Stimulated activated memory B cell treated with anti-CD40 and anti-IgM and Interleukin-4, amounts not matched to agents 10 μg/mL and 1 μg/mL and 100 μg/mL, for 72 hours (primary cell): Measurements from ENCODE around the gene STRA6.

Experiments used
- ATAC-seq: fragments of 150-1000 bp; cut with Tn5 transposase; 2 replicates; pipeline ENCODE4 v1.10.0; 2021
- H3K27ac Mint-ChIP-seq: one replicate; pipeline ENCODE4 v1.8.0; 2022; ENCODE audit warnings: mild to moderate bottlenecking, mixed read lengths
- H3K27me3 Mint-ChIP-seq: one replicate; pipeline ENCODE4 v1.8.0; 2022; ENCODE audit warnings: mixed read lengths
- H3K36me3 Mint-ChIP-seq: one replicate; pipeline ENCODE4 v1.8.0; 2022; ENCODE audit warnings: mixed read lengths
- H3K4me1 Mint-ChIP-seq: one replicate; pipeline ENCODE4 v1.8.0; 2022; ENCODE audit warnings: mixed read lengths
- H3K4me3 Mint-ChIP-seq: one replicate; pipeline ENCODE4 v1.8.0; 2022; ENCODE audit warnings: mild to moderate bottlenecking, moderate library complexity, mixed read lengths
- H3K9me3 Mint-ChIP-seq: one replicate; pipeline ENCODE4 v1.8.0; 2022; ENCODE audit warnings: mixed read lengths

Gene STRA6

GRCh38 chr15:74182131-74182530 is 20.5 kb downstream of the STRA6 start:
- no peaks in the 10 kb centered on the region for H3K9me3 Mint-ChIP-seq
- peaks cover 60% of the 10 kb centered on the region for H3K27me3 Mint-ChIP-seq
- no peaks in the 10 kb centered on the region for H3K36me3 Mint-ChIP-seq
- H3K27ac Mint-ChIP-seq, result no peak overlapping the region
- no peak for ATAC-seq
- no peak overlapping the region for H3K4me3 Mint-ChIP-seq
- peaks cover 10% of the 10 kb centered on the region for H3K4me1 Mint-ChIP-seq

DNA sequence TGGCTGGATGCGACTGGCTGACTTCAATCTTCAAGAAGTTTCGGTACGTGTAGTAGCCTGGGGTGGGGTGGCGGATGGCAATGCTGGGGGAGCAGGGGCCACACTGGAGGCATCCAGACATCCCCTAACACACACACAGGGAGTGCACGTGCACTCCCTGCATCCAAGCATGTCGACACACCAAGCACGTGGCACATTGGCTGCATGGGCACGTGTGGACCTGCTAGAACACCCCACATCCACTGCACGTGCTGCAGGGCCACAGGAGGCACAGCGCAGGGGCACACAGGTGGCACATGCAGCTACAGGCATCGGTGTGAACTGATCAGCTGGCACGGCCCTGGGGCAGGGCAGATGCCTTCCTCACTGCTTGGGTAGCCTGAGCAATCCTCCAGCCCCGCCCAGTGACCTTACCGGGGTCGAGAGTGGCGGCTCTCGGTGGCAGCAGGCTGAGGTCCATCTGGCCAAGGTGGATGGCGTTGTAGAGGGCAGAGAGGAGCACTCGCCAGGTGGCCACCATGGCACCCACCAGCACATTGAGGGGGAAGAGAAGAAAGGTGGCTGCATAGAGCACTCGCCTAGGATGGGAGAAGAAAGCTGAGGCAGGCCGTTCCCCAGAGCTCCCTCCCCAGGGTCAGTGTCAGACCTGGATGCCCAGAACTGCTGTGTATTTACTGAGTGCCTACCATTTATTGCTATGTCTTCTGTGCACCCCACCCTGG is 21.5 kb downstream of the STRA6 start:
- Mint-ChIP-seq H3K9me3 (no peaks in the 10 kb centered on the region), H3K4me1 (peaks cover 10% of the 10 kb centered on the region), H3K27me3 (peaks cover 71% of the 10 kb centered on the region), H3K4me3 (no peak overlapping the region), H3K36me3 (no peaks in the 10 kb centered on the region), H3K27ac (no peak overlapping the region)
- no peak for ATAC-seq

- H3K27ac Mint-ChIP-seq, result no peak overlapping the region
Measured at GRCh38 chr15:74179983-74180880, 22.4 kb downstream of the STRA6 start.

DNA sequence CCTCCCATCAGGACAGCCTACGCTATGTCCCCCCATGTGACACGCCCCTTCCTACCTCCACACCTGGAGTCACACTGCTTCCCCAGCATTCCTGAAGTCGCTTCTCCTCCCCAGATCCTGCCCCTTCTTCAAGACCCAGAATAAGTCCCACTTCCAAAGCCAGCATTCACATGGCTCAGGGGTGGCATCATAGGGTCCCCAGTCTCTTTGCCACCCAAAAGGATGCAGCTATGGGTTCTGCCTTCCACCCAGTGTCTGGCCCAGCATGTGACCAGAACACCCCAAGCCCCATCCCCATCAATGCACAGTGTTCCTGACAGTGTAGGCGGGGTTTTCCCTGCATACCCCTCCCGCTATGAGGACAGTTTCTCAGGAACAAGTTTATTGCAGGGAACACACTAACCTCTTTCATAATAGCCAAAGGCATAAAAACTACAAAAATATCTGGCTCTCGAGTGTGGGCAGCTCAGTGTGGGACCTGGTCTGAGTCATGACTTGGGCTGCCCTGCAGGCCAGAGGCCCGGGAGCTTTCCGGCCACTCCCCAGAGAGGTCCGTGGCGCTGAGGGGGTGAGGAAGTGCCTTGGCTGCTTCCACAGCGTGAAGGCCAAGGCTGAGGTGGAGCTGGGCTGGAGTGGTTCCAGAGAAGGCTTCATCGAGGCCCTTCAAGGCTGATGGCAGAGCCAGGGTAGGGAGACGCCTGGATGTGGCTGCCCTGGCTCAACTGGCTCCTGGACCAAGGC is 23.3 kb downstream of the STRA6 start:
- Mint-ChIP-seq H3K27me3 (peaks cover 76% of the 10 kb centered on the region), H3K9me3 (no peaks in the 10 kb centered on the region), H3K36me3 (no peaks in the 10 kb centered on the region), H3K4me1 (peaks cover 10% of the 10 kb centered on the region), H3K27ac (no peak overlapping the region), H3K4me3 (no peak overlapping the region)
- ATAC-seq, result no peak

More at GRCh38 chr15:74179983-74180880, 22.4 kb downstream of the STRA6 start:
- no peak overlapping the region for H3K4me3 Mint-ChIP-seq
- peaks cover 78% of the 10 kb centered on the region for H3K27me3 Mint-ChIP-seq
- no peaks in the 10 kb centered on the region for H3K36me3 Mint-ChIP-seq
- ATAC-seq, result no peak
- peaks cover 10% of the 10 kb centered on the region for H3K4me1 Mint-ChIP-seq
- no peaks in the 10 kb centered on the region for H3K9me3 Mint-ChIP-seq

DNA sequence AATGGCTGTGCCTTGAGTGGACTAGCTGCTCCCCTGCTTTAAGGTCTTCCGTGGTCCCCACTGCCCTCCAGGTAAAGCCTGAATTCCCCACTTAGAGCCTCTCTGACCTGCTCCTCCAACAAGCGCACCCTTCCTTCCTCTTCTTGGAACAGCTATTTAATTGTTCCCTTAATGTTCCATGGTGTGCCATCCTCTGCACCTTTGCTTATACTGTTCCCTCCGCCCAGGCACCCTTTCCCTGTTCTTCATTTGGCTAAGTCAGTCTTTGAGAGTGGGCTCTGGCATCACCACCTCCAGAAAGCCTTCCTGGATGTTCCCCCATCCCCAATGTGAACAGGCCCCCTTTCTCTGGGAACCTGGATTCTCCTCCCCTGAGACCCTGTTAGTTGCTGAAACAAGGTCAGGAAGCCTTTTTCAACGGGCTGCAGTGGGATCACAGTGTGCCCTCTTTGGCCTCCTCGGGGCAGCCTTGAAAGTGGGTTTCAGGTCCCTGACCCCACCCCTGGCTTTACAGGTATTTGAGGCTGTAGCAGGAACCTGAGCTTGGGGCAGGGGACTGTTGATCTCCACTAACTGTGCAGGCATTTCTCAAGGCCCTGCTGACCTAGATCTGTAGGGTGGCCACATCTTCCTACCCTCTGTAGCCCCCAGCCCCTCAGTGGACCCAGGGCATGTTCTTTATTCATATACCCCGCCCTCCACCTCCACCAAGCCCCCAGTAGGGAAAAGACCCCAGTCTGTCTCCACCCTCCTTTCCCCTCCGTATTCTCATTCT is 24.1 kb downstream of the STRA6 start:
- peaks cover 10% of the 10 kb centered on the region for H3K4me1 Mint-ChIP-seq
- no peaks in the 10 kb centered on the region for H3K9me3 Mint-ChIP-seq
- ATAC-seq, result no peak
- H3K36me3 Mint-ChIP-seq, result no peaks in the 10 kb centered on the region
- no peak overlapping the region for H3K4me3 Mint-ChIP-seq
- H3K27me3 Mint-ChIP-seq, result peaks cover 69% of the 10 kb centered on the region
- H3K27ac Mint-ChIP-seq, result no peak overlapping the region

- ATAC-seq, result no peak
- Mint-ChIP-seq H3K9me3 (no peaks in the 10 kb centered on the region), H3K27me3 (peaks cover 69% of the 10 kb centered on the region), H3K4me3 (no peak overlapping the region), H3K36me3 (no peaks in the 10 kb centered on the region), H3K27ac (no peak overlapping the region), H3K4me1 (peaks cover 10% of the 10 kb centered on the region)
Measured at GRCh38 chr15:74176262-74177214, 26.0 kb downstream of the STRA6 start.

DNA sequence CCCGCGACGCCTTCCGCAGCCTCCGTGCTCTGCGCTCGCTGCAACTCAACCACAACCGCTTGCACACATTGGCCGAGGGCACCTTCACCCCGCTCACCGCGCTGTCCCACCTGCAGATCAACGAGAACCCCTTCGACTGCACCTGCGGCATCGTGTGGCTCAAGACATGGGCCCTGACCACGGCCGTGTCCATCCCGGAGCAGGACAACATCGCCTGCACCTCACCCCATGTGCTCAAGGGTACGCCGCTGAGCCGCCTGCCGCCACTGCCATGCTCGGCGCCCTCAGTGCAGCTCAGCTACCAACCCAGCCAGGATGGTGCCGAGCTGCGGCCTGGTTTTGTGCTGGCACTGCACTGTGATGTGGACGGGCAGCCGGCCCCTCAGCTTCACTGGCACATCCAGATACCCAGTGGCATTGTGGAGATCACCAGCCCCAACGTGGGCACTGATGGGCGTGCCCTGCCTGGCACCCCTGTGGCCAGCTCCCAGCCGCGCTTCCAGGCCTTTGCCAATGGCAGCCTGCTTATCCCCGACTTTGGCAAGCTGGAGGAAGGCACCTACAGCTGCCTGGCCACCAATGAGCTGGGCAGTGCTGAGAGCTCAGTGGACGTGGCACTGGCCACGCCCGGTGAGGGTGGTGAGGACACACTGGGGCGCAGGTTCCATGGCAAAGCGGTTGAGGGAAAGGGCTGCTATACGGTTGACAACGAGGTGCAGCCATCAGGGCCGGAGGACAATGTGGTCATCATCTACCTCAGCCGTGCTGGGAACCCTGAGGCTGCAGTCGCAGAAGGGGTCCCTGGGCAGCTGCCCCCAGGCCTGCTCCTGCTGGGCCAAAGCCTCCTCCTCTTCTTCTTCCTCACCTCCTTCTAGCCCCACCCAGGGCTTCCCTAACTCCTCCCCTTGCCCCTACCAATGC is 27.1 kb downstream of the STRA6 start:
- peaks cover 5% of the 10 kb centered on the region for H3K4me1 Mint-ChIP-seq
- no peak for ATAC-seq
- H3K36me3 Mint-ChIP-seq, result no peaks in the 10 kb centered on the region
- H3K9me3 Mint-ChIP-seq, result no peaks in the 10 kb centered on the region
- H3K4me3 Mint-ChIP-seq, result no peak overlapping the region
- peaks cover 62% of the 10 kb centered on the region for H3K27me3 Mint-ChIP-seq
- no peak overlapping the region for H3K27ac Mint-ChIP-seq

- no peaks in the 10 kb centered on the region for H3K36me3 Mint-ChIP-seq
- H3K27me3 Mint-ChIP-seq, result peaks cover 62% of the 10 kb centered on the region
- no peaks in the 10 kb centered on the region for H3K4me1 Mint-ChIP-seq
- no peaks in the 10 kb centered on the region for H3K9me3 Mint-ChIP-seq
- no peak overlapping the region for H3K4me3 Mint-ChIP-seq
- H3K27ac Mint-ChIP-seq, result no peak overlapping the region
- ATAC-seq, result no peak
Measured at GRCh38 chr15:74174958-74175253, 27.7 kb downstream of the STRA6 start.

DNA sequence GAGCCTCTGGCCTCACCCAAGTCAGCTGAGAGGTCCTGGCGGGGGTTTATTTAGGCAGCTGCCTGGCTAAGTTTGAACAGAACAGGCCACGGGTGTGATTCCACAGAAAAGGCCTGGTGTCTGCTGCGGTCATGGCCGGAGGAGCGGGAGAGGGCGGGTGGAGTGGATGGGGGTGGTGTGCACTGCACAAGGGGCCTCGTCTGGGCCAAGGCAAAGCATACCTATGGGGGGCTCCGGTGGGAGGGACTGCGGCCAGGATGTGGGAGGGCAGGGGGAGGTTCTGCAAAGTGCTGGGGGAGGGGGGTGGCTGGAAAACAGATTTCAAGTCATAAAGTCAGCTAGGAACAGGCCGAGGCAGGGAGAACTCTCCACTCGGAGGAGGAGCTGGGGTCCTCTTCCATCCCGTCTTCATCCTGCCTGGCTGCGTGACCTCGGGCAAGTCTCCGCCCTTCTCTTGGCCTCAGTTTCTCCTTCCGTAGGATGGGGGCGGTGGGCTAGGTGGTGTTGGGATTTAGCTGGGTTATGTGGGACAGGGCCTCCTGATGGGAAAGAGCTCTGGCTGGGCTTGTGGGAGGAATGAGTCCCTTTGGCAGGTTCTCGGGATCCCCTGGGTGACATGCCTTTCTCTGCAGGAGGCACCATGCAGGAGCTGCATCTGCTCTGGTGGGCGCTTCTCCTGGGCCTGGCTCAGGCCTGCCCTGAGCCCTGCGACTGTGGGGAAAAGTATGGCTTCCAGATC is 28.2 kb downstream of the STRA6 start:
- Mint-ChIP-seq H3K27me3 (peaks cover 60% of the 10 kb centered on the region), H3K36me3 (no peaks in the 10 kb centered on the region), H3K27ac (no peak overlapping the region), H3K9me3 (no peaks in the 10 kb centered on the region), H3K4me3 (no peak overlapping the region), H3K4me1 (no peaks in the 10 kb centered on the region)
- peak; percentile 32 for ATAC-seq

- Mint-ChIP-seq H3K36me3 (no peaks in the 10 kb centered on the region), H3K27ac (no peak within 1 kb of the TSS), H3K4me3 (no peak within 1 kb of the TSS), H3K4me1 (no peaks in the 10 kb centered on the region), H3K9me3 (no peaks in the 10 kb centered on the region), H3K27me3 (peaks cover 60% of the 10 kb centered on the region)
- peak; percentile 2 for ATAC-seq
Measured at GRCh38 chr15:74173380-74174218, 29.0 kb downstream of the STRA6 start, which contains the start of gene ISLR. ISLR (plus strand) TSS chr15:74173710; CDS start chr15:74174859, 1,149 bp downstream.

DNA sequence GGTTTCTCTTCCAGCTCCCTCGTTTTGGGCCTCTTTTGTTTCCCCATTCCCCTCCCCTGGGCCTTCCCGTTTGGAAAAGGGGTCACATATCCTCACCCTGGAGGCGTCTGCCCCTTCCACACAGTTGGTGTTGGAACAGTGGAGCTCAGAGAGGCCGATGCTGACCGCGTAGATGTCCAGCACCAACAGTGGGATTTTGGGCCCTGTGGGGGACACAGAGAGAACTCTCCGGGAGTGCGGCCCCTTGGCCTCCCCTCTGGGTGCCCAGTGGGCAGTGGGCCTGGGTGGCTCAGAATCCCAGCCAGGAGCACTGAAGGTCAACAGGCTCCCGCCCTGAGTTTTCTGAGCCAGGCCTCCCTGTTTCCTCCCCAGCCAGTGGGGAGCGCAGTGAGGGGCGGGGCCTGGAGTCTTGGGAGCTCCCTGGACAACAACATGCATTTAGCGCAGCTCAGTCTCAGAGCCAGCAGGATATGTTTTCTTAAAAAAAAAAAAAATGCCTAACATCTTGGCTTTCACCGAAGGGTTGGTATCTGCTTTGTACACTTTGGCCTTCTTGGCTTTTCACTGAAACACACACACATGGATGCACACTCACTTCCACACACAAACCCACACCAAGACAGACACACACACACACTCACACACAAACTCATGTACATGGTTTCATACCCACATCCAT is 29.7 kb downstream of the STRA6 start:
- no peak overlapping the region for H3K27ac Mint-ChIP-seq
- no peaks in the 10 kb centered on the region for H3K9me3 Mint-ChIP-seq
- no peaks in the 10 kb centered on the region for H3K36me3 Mint-ChIP-seq
- H3K27me3 Mint-ChIP-seq, result peaks cover 60% of the 10 kb centered on the region
- ATAC-seq, result no peak
- no peak overlapping the region for H3K4me3 Mint-ChIP-seq
- H3K4me1 Mint-ChIP-seq, result no peaks in the 10 kb centered on the region
